HG03060 (cell line): ENCODE measurements around the gene RALBP1.
"Not testable (repeated sequence)": the region's sequence is repeated elsewhere in the genome, so short reads cannot be mapped to it uniquely, and the experiment has no call there.

Experiments
- ATAC-seq: cut with Tn5 transposase; IDR thresholded peaks from one replicate; pipeline ENCODE4 v1.9.1; 2021; ENCODE audit warnings: low read depth, moderate number of reproducible peaks; ENCODE audit not compliant: unreplicated experiment

The RALBP1 gene

DNA sequence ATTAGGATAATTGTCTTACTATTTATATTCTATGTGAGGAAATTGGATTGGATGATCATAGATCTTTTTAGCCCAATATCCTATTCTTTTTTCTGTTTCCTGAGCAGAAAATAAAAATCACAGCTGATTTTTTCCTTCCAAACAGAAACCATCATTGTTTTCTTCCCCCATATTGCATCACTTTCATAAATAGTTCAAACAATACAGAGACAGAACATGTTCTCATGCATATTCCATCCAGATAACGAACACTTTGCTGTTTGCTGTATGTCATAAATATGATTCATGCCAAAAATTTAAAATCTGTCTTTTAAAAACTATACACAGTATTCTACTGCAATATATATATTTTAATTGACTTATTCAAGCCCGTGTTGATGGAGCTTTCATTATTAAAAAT lies 22.0 kb upstream of the RALBP1 start:
- ATAC-seq = no peak

DNA sequence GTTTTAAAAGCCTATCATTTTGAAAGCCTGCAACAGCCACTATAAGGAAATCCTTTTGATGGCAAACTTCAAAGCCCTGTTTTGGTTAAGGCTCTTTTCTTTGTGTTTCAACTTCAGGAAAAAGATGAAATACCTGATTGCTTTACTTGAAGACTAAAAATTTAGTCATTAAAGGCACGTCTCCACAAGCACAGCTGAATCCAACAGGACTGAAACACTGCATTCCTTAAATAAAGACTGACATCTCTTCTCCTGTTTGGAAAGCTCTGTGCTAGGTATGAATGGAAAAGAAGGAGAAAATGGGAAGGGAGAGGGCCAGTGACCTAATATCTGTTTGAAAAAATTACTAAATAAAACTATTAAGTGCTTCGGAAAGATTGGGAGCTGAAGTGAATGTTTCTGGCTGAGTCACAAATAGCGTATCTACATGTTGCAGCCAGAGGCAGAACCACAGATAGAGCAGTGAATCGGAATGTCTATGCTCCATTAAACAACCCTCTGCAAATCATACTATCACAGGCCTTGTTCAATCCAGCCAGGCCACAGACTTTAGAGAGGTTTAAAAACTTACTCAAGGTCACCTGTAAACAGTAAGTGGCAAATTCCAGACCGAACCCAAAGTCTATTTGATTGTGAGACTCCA lies 21.1 kb upstream of the RALBP1 start:
- no peak for ATAC-seq

DNA sequence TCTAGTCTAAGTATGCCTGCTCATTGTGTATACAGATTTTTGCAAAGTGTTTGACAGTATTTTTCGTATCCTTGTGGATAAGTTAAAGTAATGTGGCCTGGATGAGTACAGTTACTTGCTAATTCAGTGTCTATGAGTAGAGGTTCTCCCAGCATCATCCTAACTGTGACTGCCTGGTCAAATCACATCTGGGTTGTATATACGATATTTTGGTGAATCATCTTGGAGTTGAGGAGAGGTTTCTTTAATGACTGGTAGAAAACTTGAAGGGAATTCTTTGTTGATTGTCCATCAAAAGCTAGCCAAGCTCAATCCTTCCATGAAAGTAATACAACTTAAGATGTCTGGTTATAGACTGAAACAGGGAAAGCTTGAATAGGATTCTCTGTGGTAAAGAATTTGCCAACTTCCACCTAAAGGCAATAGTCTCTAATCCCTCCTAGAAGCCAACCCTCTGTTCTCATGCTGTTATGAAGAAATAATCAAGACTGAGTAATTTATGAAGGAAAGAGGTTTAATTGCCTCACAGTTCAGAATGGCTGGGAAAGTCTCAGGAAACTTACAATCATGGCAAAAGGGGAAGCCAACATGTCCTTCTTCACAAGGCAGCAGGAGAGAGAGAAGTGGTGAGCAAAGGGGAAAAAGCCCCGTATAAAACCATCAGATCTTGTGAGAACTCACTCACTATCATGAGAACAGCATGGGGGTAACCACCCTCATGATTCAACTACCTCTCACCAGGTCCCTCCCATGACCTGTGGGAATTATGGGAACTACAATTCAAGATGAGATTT lies 19.4 kb upstream of the RALBP1 start:
- no peak for ATAC-seq

DNA sequence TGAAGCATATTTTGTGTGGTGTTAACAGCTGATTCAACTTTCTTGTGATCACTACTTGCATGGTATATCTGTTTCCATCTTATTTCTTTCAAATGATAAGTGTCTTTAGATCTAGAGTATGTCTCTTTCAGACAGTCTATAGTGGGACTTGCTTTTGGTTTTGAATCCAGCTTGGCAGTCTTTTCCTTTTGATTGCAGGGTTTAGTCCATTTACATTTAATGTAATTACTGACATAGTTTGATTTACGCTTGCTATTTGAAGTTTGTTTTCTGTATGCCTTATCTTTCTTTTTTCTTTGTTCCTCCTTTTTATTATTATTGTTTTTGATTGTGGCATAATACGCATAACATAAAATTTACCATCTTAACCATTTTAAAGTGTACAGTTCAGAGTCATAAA lies 9.2 kb upstream of the RALBP1 start:
- no peak for ATAC-seq

DNA sequence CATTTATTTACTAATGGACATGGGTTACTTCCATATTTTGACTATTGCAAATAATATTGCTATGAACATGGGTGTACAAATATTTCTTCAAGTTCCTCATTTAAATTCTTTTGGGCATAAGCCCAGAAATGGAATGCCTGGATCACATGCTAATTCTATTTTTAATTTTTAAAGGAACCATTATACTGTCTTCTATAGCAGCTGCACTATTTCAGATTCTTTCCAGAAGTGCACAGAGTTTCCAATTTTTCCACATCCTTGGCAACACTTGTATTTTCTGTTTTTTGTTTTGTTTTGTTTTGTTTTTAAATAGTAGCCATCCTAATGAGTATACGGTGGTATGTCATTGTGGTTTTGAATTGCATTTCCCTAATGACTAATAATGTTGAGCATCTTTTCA lies 8.5 kb upstream of the RALBP1 start:
- no peak for ATAC-seq

DNA sequence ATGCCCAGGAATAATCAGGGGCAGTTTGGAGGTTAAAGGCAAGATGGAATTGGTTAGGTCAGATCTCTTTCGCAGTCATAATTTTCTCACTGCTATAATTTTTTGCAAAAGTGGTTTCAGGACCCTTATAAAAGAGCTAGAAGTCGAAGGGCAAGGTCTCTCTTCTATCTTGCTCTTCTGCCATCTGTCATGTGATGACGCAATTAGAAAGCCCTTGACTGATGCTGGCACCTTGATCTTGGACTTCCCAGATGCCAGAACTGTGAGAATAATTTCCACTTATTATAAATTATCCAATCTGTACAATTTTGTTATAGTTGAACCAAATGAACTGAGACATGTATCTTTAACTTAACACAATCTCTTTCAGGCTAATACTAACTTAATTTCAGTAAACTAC lies 6.3 kb upstream of the RALBP1 start:
- ATAC-seq = no peak

DNA sequence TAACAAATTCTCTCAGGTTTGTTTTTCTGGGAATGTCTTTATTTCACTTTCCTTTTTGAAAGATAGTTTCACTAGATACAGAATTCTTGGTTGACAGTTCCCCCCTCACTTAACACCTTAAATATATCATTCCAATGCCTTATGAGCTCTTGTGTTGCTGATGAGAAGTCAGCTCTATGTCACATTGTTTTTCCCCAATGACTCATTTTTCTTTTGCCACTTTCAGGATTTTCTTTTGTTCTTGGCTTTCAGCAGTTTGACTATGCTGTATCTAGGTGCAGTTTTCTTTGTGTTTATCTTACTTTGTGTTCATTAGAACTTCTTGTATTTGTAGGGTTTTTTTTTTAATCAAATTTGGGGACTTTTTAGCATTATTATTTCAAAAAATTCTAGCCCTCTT lies 5.6 kb upstream of the RALBP1 start:
- no peak for ATAC-seq

DNA sequence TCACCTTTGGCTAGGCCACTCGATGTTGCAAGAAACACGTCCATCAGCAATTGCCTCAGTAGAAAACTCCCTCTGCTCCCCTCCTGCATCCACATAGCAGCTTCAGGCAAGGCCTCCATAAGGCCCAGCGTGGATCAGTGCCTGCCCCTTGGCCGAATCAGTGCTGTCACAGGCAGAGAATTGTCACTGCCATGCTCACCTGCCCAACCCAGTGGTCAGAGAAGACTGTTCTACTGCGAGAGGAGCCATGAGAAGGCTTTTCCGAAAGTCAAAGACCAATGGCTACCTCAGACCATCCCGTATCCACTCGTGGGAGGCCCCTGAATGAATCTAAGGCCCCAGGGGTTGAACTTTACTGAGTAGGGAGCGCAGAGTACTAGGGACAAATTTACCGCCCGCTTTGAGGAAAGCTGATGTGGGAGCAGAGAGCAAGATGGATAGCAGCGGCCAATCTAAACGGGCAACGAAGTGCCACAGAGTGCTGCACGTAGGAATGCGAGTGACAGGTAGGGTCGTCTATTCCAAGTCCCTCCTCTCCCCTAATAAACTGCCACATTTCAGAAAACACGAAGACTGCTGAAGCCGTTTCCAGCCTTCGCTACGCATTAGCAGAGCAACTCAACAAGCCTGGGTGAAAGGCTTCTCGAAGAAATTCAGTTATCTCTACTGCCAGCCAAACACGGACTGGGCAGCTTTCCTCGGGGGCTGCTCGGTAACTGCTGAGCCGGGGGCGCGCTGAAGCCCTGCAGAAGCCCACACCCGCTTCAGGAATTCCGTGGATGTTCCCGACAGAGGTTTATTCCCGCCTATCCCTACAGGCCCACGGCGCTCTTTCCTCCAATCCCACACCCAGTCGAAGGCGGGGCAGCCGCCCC lies 968 bp upstream of the RALBP1 start:
- no peak for ATAC-seq

DNA sequence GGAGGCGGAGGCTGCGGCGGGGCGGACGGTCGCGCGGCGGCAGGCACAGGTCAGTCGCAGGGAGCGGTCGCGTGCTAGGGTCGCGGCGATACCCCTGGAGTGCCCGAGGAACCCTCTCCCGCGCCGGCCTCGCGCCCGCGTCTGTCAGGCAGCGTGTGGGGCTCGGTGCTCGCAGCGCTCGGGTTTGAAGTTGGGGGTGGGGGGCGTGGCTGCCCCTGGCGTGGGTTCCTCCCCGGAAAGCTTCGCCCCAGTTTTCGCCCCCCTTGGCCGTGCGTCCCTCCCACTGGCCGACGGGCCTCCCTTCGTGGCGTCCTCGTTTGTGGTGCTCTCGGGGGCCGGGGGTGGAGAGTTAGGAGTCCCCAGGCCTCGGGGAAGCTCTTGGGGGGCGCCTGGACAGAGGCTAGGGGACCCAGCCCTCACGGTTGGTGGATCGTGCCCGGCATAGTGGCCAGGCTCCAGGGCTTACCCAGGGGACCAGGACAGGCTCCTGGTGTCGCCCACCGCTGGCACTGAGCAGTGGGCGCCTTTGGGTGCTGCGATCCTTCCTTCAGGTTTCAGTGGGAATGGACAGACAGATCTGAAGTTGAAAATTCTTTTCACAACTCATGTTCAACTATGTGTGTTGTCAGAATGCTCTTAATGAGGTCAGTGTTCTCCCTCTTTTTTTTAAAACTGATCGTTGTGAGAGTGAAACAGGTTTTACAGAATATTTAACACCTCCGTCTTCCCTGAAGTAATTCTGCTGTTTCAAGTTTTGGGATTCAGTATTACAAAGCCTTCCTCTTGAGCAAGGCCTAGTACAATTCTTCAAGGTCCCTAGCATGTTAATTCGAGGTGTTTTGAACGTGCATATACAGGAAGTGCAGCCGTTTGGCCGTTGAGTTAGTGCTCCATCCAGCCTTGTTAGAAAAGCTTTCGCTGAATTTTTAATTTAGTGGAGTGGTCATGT lies 604 bp downstream of the RALBP1 start:
- peak; percentile 11 for ATAC-seq

DNA sequence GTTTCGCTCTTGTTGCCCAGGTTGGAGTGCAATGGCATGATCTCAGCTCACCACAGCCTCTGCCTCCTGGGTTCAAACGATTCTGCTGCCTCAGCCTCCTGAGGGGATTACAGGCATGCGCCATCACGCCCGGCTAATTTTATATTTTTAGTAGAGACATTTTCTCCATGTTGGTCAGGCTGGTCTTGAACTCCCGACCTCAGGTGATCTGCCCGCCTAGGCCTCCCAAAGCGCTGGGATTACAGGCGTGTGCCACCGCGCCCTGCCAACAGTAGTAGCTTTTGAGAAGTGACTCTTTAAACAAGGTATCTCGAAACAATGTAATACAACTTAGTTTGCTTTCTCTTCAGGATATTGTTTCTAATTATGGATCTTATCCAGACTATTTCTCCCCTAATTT lies 1.6 kb downstream of the RALBP1 start:
- ATAC-seq = not testable (repeated sequence)

DNA sequence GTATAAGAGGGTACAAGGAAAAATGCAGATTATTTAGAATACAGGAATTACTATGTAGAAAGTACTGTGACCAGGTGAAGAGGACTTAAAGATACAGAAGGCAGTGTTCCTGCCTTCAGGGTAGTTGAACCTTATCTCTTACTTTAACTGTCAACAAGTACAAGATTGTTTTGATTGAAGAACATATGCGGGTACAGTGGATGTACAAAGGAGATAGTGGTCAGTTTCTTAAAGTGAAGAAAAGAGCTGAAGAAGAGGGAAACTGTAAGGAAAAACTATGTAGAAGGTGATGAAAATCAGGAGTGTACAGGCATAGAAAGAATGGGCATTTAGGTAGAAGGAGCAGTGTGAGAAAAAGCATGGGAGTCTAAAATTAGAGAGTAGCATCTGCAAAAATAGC lies 2.2 kb downstream of the RALBP1 start:
- no peak for ATAC-seq

DNA sequence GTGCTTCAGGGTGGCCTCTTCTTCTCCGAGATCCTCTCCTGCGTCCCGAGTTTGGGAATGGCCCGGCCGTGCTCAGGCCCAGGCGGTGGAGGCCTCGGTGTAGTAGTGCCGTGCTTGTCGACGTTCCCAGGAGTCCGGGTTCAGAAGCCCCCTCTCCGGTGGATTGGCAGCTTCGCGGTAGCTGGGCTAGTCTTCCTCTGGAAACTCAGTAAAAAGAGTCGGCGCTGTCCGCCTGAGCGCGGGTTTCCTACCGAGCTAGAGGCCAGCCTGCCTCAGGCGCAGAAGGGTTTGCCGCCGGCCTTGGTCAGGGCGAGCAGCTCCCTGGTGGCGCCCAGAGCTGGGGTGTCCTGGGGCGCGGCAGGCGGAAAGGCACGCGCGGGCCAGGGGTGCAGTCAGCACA lies 3.2 kb downstream of the RALBP1 start:
- no peak for ATAC-seq

DNA sequence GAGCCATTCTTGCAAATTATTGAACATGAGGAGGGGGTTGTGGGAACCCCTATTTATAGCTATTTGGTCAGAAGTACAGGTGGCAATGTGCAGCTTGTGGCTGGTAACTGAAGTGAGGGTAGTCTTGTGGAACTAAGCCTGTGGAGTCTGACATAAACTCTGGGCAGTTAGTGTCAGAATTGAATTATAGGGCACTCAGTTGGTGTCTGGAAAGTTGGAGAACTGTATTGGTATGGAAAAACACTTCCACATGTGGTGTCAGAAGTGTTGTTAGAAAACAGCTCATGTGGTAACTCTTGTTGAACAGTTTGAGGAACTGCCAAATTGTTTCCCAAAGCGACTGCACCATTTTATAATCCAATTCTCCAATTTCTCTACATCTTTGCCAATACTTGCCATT lies 7.5 kb downstream of the RALBP1 start:
- ATAC-seq = no peak

DNA sequence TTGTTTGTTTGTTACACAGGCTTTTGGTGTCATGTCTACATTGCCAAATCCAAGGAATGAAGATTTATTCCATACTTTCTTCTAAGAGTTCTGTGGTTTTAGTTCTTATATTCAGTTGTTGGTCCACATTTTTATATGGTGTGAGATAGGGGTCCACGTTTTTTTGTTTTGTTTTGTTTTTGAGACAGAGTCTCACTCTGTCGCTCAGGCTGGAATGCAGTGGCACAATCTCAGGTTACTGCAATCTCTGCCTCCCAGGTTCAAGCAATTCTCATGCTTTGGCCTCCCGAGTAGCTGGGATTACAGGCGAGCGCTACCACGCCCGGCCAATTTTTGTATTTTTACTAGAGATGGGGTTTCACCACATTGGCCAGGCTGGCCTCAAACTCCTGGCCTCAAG lies 8.2 kb downstream of the RALBP1 start:
- ATAC-seq = no peak

DNA sequence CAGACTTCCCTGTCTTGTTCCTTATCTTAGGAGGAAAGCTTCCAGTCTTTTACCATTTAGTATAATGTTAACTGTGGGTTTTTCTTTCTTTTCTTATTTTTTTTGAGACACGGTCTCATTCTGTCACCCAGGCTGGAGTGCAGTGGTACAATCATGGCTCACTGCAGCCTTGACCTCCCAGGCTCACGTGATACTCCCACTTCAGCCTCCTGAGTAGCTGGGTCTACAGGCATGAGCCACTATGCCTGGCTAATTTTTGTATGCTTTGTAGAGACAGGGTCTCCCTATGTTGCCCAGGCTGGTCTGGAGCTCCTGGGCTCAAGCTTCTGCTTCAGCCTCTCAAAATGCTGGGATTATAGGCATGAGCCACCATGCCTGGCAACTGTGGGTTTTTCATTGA lies 9.5 kb downstream of the RALBP1 start:
- not testable (repeated sequence) for ATAC-seq

DNA sequence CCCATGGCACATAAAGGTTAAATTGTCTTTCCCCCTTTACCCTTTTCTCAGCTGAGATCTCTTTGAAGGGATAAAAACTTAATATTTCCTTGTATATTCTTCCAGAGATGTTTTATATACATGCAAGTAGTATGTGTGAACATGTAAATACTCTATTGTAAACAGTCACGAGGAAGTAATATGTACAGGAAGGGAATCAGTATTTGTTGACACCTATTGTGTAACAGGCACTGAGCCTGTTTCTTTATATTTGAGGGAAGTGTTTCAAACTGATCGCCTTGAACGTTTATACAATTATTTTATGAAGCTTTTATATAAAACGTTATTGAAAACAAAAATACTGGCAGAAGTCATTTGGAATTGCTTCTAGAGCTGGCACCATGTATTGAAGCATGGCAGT lies 13.2 kb downstream of the RALBP1 start:
- ATAC-seq = no peak

DNA sequence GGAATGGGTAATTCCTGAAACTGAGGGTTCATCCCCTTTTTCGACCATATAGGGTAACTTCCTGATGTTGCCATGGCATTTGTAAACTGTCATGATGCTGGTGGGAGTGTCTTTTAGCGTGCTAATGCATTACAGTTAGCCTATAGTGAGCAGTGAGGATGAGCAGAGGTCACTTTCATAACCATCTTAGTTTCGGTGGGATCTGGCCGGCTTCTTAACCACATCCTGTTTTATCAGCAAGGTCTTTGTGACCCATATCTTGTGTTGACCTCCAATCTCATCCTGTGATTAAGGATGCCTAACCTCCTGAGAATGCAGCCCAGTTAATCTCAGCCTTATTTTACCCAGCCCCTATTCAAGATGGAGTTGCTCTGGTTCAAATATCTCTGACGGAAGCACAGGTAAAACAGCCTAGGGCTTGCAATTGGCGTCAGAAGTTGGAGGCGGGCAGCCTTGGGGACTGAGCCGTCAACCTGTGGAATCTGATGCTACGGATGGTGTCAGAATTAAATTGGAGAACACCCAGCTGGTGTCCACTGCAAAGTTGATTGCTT lies 19.5 kb downstream of the RALBP1 start:
- ATAC-seq = no peak

DNA sequence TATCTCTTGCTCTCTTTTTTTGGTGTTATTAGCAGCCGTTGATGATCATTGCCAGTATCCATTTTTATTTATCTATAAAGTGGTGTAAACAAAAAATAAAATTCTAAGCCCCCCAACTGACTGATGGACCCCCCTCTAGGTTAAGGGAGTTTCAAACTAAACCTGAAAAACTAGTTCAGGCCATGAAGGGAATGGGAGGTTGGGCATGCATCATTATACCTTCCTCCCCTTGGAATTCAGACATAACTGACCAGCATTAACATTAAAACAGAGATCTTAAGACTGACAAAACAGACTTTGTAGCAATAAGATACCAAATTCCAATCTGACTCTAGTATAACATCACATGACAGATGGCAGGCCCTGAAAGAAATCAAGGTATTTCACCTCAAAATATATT lies 20.2 kb downstream of the RALBP1 start:
- ATAC-seq = no peak

DNA sequence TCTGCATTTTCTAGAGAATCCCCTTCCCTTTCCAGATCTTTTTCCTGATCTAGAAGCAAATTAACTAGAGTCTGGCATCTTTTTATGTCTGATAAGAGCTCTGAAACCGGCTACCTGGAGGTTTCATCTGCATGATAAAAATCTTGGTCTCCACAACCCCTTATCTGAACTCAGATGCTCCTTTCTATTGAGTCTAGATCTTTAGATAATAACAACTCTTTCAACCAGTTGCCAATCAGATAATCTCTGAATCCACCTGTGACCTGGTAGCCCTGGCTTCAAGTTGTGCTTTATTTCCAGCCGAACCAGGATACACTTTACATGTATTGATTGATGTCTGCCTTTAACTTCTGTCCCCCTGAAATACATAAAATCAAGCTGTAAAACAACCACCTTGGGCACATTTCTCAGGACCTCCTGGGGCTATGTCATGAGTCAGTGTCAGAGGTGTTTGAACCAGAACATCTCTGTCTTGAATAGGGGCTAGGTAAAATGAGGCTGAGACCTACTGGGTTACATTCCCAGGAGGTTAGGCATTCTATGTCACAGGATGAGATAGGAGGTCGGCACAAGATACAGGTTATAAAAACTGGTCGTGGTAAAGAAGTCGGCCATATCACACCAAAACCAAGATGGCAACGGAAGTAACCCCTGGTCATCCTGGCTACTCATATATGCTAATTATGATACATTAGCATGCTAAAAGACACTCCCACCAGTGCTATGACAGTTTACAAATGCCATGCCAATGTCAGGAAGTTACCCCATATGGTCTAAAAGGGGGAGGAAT lies 20.8 kb downstream of the RALBP1 start:
- no peak for ATAC-seq
